ENCODE measurements around the gene TP53I13. TPM values are rescaled to one million over a fixed set of nuclear protein-coding genes. Genes with fewer than 3 reads are reported as not detected.

TP53I13 gene
- polyA plus RNA-seq, 2 of the 4 experiments (the other 2 are of a cell fraction): 27.5 to 57.8 TPM

DNA sequence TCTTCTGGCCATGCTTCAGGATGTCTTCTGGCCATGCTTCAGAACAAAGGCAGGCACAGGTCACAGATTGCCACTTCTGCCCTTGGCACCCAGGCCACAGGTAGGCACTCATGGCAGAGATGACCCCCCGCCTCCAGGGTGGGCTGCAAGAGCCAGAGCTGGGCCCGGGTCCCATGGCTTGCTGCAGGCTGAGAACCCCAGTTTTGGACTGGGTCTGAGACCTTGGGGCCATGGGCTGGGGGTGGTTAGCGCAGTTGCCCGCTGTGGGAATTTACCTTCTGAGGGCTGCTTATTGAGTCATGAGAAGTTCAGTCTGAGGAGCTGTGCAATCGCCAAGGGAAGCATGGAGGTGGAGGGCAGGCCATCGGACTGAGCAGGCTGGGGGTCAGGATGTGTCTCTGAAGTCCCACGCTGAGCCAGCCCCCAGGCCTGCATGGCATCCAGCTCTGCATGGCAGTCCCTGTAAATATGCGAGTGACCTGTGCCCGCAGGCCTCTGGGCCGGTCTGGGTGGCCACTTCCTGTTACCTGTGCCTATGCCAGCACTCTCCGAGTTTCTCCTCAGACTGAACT, 26.1 kb downstream of the TP53I13 start:
- no peaks in the 10 kb centered on the region for H3K9me3 ChIP-seq
- H3K4me2 ChIP-seq: peak overlapping the region; percentile 95
- 72% methylated on average over 10 of the region's 11 CpGs for WGBS (ENCODE audit: missing lambda C conversion rate)
- DNase-seq (ENCODE audit: low read depth in 1 of 2, low spot score in 1 of 2) (no peak), FAIRE-seq (no peak), ATAC-seq (no peak)
- CTCF ChIA-PET: interaction anchor here (1.2 to 11.5 kb wide), 6 partner anchors 9 to 223 kb away, joined by 4 to 474 read pairs (median 42); partner anchors contain the start of genes ABHD15 and TP53I13
- TF ChIP-seq EHMT2 (IDR thresholded peaks at IDR 0.05; ENCODE audit: low read depth) (0 out of 2 replicates have a peak, but pooled peaks have one; percentile 15), FOXS1 (CRISPR knock-in tag; IDR thresholded peaks at IDR 0.05) (no peak)
- H3K4me3 ChIP-seq: peak overlapping the region; percentile 82
- peaks cover 38% of the 10 kb centered on the region for H3K4me1 ChIP-seq
- H3K27ac ChIP-seq: peak overlapping the region; percentile 95 to 96; a peak in 4 of 6 replicates
- POLR2A ChIA-PET: no interaction called here

DNA sequence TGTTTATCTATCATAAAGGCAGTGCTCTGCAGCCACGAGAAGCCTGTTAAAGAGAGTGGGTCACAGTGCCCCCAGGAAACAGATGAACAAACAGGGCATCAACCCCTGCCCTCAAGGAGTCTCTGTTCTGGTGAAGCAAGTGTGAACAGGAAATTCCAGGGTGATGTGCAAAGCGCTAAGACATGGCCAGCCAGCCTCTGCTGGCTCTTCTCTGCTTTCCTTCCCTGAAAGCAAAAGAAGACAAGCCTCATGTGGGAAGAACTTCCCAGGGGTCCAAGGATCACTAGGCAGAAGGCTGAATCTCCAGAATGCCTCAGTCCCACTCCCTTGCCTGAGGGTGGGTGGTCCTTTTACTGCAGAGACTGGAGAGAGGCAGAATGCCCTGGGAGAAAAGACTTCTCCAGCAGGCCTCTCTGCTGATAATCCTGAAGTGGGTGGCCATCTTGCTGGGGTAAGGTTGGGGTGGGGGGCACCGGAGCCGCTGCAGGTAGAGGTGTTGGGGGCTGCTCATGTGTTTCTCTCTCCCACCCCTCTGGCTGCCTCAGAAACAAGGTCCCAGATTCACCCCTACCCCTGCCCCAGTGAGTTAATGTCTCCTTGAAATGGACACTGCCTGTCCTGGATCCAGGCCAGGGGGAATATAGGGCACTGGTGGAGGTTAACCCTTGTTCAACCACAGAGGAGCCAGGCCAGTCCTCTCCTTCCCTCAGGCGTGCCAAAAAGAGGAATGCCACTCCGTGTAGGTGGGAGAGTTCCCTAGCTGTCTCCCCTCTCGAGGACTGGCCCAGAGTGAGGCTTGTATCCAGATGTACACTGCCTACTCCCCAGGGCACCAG, 26.8 kb downstream of the TP53I13 start:
- peaks cover 32% of the 10 kb centered on the region for H3K4me1 ChIP-seq
- H3K4me3 ChIP-seq: no peak overlapping the region

DNA sequence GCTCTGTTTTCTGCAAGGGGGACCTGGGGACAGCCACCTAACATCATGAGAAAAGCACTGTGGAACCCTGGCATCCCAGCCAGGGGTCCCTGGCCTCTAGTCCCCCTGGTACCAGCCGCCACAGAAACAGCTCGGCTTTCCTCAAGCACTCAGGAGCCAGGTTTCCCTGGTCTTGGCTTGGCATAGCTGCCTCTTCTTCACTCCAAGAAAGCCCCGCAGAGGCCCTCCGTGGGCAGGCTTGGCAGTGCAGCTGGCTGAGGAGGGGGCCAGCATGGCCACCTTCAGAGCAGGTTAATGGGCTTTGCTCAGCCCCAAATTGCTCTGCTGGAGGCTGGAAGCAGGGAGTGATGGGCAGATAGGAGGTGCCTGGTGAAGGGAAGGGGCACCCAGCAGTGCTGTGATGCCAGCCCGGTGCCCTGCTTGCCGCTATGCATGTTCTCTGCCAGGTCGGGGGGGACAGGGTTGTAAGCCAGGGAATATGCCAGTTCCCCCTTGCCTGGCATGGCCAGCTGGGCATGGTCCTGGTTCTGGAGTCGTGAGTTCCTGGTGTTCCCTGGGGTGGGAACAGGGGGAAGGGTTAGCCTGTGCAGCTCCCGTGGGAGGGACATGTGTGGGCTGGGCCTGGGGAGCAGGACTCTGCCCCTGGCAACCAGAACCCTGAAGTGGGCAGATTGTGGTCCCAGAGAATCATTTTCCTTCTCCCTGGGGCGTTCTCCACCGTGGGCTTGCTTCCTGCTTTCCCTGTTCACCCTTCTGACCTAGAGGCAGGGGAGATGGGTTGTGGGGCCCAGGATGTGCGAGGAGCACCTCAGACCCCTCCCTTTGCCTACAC, 27.7 kb downstream of the TP53I13 start:
- FAIRE-seq: no peak
- Histone ChIP-seq H3K9me3 (no peaks in the 10 kb centered on the region), H3K4me2 (no peak overlapping the region), H3K4me1 (peaks cover 27% of the 10 kb centered on the region), H3K4me3 (no peak overlapping the region), H3K27ac (no peak overlapping the region)
- WGBS (ENCODE audit: missing lambda C conversion rate): 84% methylated on average over 12 of the region's 12 CpGs
- ATAC-seq: no peak
- no peak for TF ChIP-seq HOXA7 (CRISPR knock-in tag; IDR thresholded peaks at IDR 0.05)
- no peak for TF ChIP-seq EHF (CRISPR knock-in tag; IDR thresholded peaks at IDR 0.05)
- POLR2A ChIA-PET: no interaction called here
- no peak for DNase-seq (ENCODE audit: low read depth in 1 of 2, low spot score in 1 of 2)
- CTCF ChIA-PET: interaction anchor here (0.5 to 11.5 kb wide), 7 partner anchors 8 to 406 kb away, joined by 3 to 325 read pairs (median 6); no protein-coding TSS in a partner anchor

More for the DNA sequence above, 26.8 kb downstream of the TP53I13 start:
- peak overlapping the region; percentile 95 for H3K4me2 ChIP-seq
- TF ChIP-seq JUNB (IDR thresholded peaks at IDR 0.05): no peak
- TF ChIP-seq, protein P1, sequence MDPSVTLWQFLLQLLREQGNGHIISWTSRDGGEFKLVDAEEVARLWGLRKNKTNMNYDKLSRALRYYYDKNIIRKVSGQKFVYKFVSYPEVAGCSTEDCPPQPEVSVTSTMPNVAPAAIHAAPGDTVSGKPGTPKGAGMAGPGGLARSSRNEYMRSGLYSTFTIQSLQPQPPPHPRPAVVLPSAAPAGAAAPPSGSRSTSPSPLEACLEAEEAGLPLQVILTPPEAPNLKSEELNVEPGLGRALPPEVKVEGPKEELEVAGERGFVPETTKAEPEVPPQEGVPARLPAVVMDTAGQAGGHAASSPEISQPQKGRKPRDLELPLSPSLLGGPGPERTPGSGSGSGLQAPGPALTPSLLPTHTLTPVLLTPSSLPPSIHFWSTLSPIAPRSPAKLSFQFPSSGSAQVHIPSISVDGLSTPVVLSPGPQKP (IDR thresholded peaks at IDR 0.05; ENCODE audit: low read depth, low read length): no peak
- H3K9me3 ChIP-seq: no peaks in the 10 kb centered on the region
- DNase-seq (ENCODE audit: low read depth in 1 of 2, low spot score in 1 of 2): no peak
- ATAC-seq: no peak
- POLR2A ChIA-PET: no interaction called here
- H3K27ac ChIP-seq: no peak overlapping the region
- FAIRE-seq: no peak
- WGBS (ENCODE audit: missing lambda C conversion rate): 80% methylated on average over 7 of the region's 7 CpGs
- CTCF ChIA-PET: interaction anchor here (1.2 to 11.5 kb wide), 8 partner anchors 10 to 223 kb away, joined by 4 to 474 read pairs (median 19); partner anchors contain the start of genes ABHD15 and TP53I13

DNA sequence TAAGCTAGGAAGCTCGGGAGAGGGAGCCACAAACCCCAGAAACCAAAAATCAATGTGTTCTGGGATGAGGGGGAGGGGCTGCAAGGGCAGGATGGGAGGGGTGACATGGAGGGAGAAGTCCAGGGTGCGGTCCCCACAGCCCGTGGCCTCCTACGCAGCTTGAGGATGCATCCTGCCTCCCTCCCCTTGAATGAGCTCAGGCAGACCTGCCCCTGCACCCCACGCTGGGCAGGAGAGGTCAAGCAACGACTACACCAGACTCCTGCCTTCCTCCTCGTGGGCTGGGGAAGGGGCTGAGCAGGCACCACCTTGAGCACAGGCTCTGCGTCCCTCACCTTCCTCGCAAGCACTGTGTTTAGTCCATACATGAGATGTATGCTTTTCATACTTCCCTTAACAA, 28.3 kb downstream of the TP53I13 start:
- 84% methylated on average over 8 of the region's 9 CpGs for WGBS (ENCODE audit: missing lambda C conversion rate)
- no peak overlapping the region for H3K27ac ChIP-seq
- H3K9me3 ChIP-seq: no peaks in the 10 kb centered on the region
- no peak for TF ChIP-seq NR3C1 (IDR thresholded peaks at IDR 0.05)
- H3K4me3 ChIP-seq: no peak overlapping the region
- no peak overlapping the region for H3K4me2 ChIP-seq
- H3K4me1 ChIP-seq: peaks cover 26% of the 10 kb centered on the region
- DNase-seq (ENCODE audit: low read depth in 1 of 2, low spot score in 1 of 2): no peak
- POLR2A ChIA-PET: no interaction called here
- CTCF ChIA-PET: interaction anchor here (0.7 to 11.5 kb wide), 8 partner anchors 9 to 496 kb away, joined by 3 to 325 read pairs (median 6); no protein-coding TSS in a partner anchor
- ATAC-seq: no peak
- FAIRE-seq: no peak

DNA sequence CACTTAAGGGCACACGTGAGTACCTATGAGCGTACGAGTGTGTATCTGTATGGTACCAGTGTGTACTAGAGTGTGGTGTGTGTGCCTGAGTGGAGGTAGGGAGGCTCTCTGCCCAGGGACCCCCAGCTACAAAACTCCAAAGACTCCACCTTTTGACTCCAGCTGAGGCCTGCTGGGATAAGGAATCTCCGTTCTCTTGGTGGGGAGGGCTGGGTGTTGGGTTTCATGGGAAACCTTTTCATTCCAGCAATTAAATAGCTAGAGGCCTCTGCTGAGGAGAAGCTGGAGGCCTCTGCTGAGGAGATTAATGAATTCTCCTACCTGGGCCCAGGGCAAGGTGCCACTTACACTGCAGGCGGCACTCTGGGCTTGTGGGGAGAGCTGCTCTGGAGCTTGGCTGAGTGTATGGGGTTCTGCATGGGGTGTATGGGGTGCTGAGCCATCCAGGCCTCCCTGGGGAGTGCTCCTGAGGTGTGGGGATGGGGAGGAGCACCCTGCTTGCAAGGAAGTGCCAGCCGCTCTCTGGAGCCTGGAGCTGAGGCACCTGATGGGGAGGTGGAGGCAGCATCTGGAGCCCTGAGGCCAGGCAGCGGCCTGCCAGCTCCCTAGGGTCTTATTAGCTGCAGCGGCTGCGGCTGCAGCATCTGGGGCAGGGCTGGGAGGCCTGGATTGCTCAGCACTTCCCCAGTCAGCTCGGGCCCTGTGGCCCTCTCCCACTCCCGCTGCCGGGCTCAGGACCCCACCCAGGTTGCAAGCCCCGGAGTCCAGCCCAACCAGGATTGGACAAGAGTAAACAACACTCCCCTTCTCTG, 29.1 kb downstream of the TP53I13 start:
- CTCF ChIA-PET: interaction anchor here (0.6 to 11.5 kb wide), 10 partner anchors 10 to 496 kb away, joined by 3 to 325 read pairs (median 4); no protein-coding TSS in a partner anchor
- ATAC-seq: no peak
- TF ChIP-seq NR3C1 (IDR thresholded peaks at IDR 0.05) (no peak), RCOR1 (IDR thresholded peaks at IDR 0.05; ENCODE audit: low read depth, low read length) (no peak), TFCP2L1 (CRISPR knock-in tag; IDR thresholded peaks at IDR 0.05) (no peak), FOXS1 (CRISPR knock-in tag; IDR thresholded peaks at IDR 0.05) (no peak), EHF (CRISPR knock-in tag; IDR thresholded peaks at IDR 0.05) (no peak), BHLHE40 (IDR thresholded peaks at IDR 0.05; ENCODE audit: low read depth, low read length) (no peak)
- TF ChIP-seq, protein P2, sequence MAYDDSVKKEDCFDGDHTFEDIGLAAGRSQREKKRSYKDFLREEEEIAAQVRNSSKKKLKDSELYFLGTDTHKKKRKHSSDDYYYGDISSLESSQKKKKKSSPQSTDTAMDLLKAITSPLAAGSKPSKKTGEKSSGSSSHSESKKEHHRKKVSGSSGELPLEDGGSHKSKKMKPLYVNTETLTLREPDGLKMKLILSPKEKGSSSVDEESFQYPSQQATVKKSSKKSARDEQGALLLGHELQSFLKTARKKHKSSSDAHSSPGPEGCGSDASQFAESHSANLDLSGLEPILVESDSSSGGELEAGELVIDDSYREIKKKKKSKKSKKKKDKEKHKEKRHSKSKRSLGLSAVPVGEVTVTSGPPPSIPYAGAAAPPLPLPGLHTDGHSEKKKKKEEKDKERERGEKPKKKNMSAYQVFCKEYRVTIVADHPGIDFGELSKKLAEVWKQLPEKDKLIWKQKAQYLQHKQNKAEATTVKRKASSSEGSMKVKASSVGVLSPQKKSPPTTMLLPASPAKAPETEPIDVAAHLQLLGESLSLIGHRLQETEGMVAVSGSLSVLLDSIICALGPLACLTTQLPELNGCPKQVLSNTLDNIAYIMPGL (CRISPR knock-in tag; IDR thresholded peaks at IDR 0.05; ENCODE audit: borderline replicate concordance): no peak
- TF ChIP-seq, protein P3, sequence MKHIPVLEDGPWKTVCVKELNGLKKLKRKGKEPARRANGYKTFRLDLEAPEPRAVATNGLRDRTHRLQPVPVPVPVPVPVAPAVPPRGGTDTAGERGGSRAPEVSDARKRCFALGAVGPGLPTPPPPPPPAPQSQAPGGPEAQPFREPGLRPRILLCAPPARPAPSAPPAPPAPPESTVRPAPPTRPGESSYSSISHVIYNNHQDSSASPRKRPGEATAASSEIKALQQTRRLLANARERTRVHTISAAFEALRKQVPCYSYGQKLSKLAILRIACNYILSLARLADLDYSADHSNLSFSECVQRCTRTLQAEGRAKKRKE (CRISPR knock-in tag; IDR thresholded peaks at IDR 0.05; ENCODE audit: low read depth): no peak
- Histone ChIP-seq H3K4me1 (peaks cover 19% of the 10 kb centered on the region), H3K4me2 (no peak overlapping the region), H3K4me3 (no peak overlapping the region), H3K9me3 (no peaks in the 10 kb centered on the region), H3K27ac (no peak overlapping the region)
- POLR2A ChIA-PET: no interaction called here
- no peak for FAIRE-seq
- no peak for DNase-seq (ENCODE audit: low read depth in 1 of 2, low spot score in 1 of 2)
- WGBS (ENCODE audit: missing lambda C conversion rate): 82% methylated on average over 9 of the region's 13 CpGs

All from A549 (cell line).